MM.1S (cell line): Measurements from ENCODE around the gene SSBP3.

Experiments
- DNase-seq: peaks from one replicate; pipeline ENCODE4 v3.0.0-alpha.2; 2015
- H2AFZ ChIP-seq: fragments of 300-600 bp; sonication (generic); 2 replicates; pipeline ENCODE4 v1.6.0; 2016; ENCODE audit warnings: antibody characterized with exemption, low read length
- H3F3A ChIP-seq: fragments of 300-600 bp; sonication (generic); 2 replicates; pipeline ENCODE4 v1.6.1; 2016; ENCODE audit warnings: mild to moderate bottlenecking, antibody characterized with exemption, low read length, moderate library complexity, mixed read lengths; ENCODE audit not compliant: insufficient read depth
- H3K27ac ChIP-seq: fragments of 300-600 bp; sonication (generic); 2 replicates; pipeline ENCODE4 v1.5.1; 2016; ENCODE audit warnings: mild to moderate bottlenecking, low read length
- H3K27me3 ChIP-seq: fragments of 300-600 bp; sonication (generic); replicated peaks from 2 replicates; pipeline ENCODE4 v1.6.0; 2016; ENCODE audit warnings: low read length; ENCODE audit not compliant: insufficient read depth
- H3K36me3 ChIP-seq: fragments of 300-600 bp; sonication (generic); replicated peaks from 2 replicates; pipeline ENCODE4 v1.6.1; 2016; ENCODE audit warnings: mild to moderate bottlenecking, low read length, mixed read lengths; ENCODE audit not compliant: insufficient read depth
- H3K4me1 ChIP-seq: fragments of 300-600 bp; sonication (generic); 2 replicates; pipeline ENCODE4 v1.6.1; 2016; ENCODE audit warnings: low read length, mixed read lengths
- H3K4me2 ChIP-seq: fragments of 300-600 bp; sonication (generic); 2 replicates; pipeline ENCODE4 v1.6.0; 2016; ENCODE audit warnings: low read depth, low read length
- H3K4me3 ChIP-seq: fragments of 300-600 bp; sonication (generic); 2 replicates; pipeline ENCODE4 v1.5.1; 2016; ENCODE audit warnings: low read length, mixed read lengths
- H3K79me2 ChIP-seq: fragments of 300-600 bp; sonication (generic); 2 replicates; pipeline ENCODE4 v1.6.1; 2016; ENCODE audit warnings: mixed run types, low read length, mixed read lengths
- H3K9ac ChIP-seq: fragments of 300-600 bp; sonication (generic); 2 replicates; pipeline ENCODE4 v1.6.1; 2016; ENCODE audit warnings: low read length, mixed read lengths
- H3K9me2 ChIP-seq: fragments of 300-600 bp; sonication (generic); replicated peaks from 2 replicates; pipeline ENCODE4 v1.6.1; 2016; ENCODE audit warnings: mild to moderate bottlenecking, low read length, mixed read lengths; ENCODE audit not compliant: insufficient read depth
- H3K9me3 ChIP-seq: fragments of 300-600 bp; sonication (generic); replicated peaks from 2 replicates; pipeline ENCODE4 v1.6.1; 2016; ENCODE audit warnings: mild to moderate bottlenecking, low read length, mixed read lengths; ENCODE audit not compliant: insufficient read depth
- H4K20me1 ChIP-seq: fragments of 300-600 bp; sonication (generic); 2 replicates; pipeline ENCODE4 v1.6.1; 2016; ENCODE audit warnings: mild to moderate bottlenecking, low read length, moderate library complexity, mixed read lengths; ENCODE audit not compliant: insufficient read depth
- CTCF ChIP-seq: fragments of 300-600 bp; sonication (generic); IDR thresholded peaks from 2 replicates; pipeline ENCODE4 v1.5.1; 2016; ENCODE audit warnings: antibody characterized with exemption, low read length, mixed read lengths
- EZH2 ChIP-seq: fragments of 300-600 bp; sonication (generic); optimal IDR thresholded peaks from 2 replicates; pipeline ENCODE3; 2017; ENCODE audit warnings: low read depth, mild to moderate bottlenecking, antibody characterized with exemption, low read length, mixed read lengths
- EZH2phosphoT487 ChIP-seq: fragments of 300-600 bp; sonication (generic); IDR thresholded peaks from 2 replicates; pipeline ENCODE4 v1.6.1; 2018; ENCODE audit warnings: antibody characterized with exemption, low read length

SSBP3 gene

GRCh38 chr1:54241364-54241763 lies 164.8 kb downstream of the SSBP3 start:
- Histone ChIP-seq H4K20me1 (no peaks in the 10 kb centered on the region), H3K36me3 (no peaks in the 10 kb centered on the region), H3K27me3 (no peaks in the 10 kb centered on the region), H3K4me3 (no peak overlapping the region), H3K9me3 (no peaks in the 10 kb centered on the region), H3K9me2 (no peaks in the 10 kb centered on the region), H3K4me2 (no peak overlapping the region), H3K4me1 (no peaks in the 10 kb centered on the region), H3K27ac (no peak overlapping the region), H3K79me2 (no peaks in the 10 kb centered on the region), H3F3A (no peaks in the 10 kb centered on the region), H3K9ac (no peak overlapping the region), H2AFZ (no peak overlapping the region)
- TF ChIP-seq EZH2phosphoT487 (no peak), EZH2 (no peak), CTCF (no peak)
- DNase-seq = no peak

GRCh38 chr1:54240741-54241335 lies 165.4 kb downstream of the SSBP3 start:
- H3K79me2 ChIP-seq = no peaks in the 10 kb centered on the region
- no peaks in the 10 kb centered on the region for H3K9me2 ChIP-seq
- H3K9ac ChIP-seq = no peak overlapping the region
- no peaks in the 10 kb centered on the region for H3K27me3 ChIP-seq
- H3K9me3 ChIP-seq = no peaks in the 10 kb centered on the region
- H3K4me2 ChIP-seq = no peak overlapping the region
- H3F3A ChIP-seq = no peaks in the 10 kb centered on the region
- H3K27ac ChIP-seq = no peak overlapping the region
- H4K20me1 ChIP-seq = no peaks in the 10 kb centered on the region
- H3K4me3 ChIP-seq = no peak overlapping the region
- no peak for DNase-seq
- no peaks in the 10 kb centered on the region for H3K4me1 ChIP-seq
- TF ChIP-seq EZH2 (no peak), EZH2phosphoT487 (no peak), CTCF (no peak)
- no peak overlapping the region for H2AFZ ChIP-seq
- no peaks in the 10 kb centered on the region for H3K36me3 ChIP-seq

GRCh38 chr1:54239631-54240031 lies 166.6 kb downstream of the SSBP3 start:
- DNase-seq = no peak
- H4K20me1 ChIP-seq = no peaks in the 10 kb centered on the region
- H3K27ac ChIP-seq = no peak overlapping the region
- H3K27me3 ChIP-seq = no peaks in the 10 kb centered on the region
- H3K4me1 ChIP-seq = no peaks in the 10 kb centered on the region
- H3K9ac ChIP-seq = no peak overlapping the region
- no peak for TF ChIP-seq EZH2
- H3K4me3 ChIP-seq = no peak overlapping the region
- H2AFZ ChIP-seq = no peak overlapping the region
- H3K79me2 ChIP-seq = no peaks in the 10 kb centered on the region
- no peak overlapping the region for H3K4me2 ChIP-seq
- no peaks in the 10 kb centered on the region for H3K9me3 ChIP-seq
- H3K36me3 ChIP-seq = no peaks in the 10 kb centered on the region
- no peaks in the 10 kb centered on the region for H3F3A ChIP-seq
- H3K9me2 ChIP-seq = no peaks in the 10 kb centered on the region

- no peaks in the 10 kb centered on the region for H4K20me1 ChIP-seq
- no peak overlapping the region for H3K27ac ChIP-seq
- no peaks in the 10 kb centered on the region for H3F3A ChIP-seq
- H3K27me3 ChIP-seq = no peaks in the 10 kb centered on the region
- no peak for DNase-seq
- no peak for TF ChIP-seq CTCF
- no peak for TF ChIP-seq EZH2
- TF ChIP-seq EZH2phosphoT487 = no peak
- no peak overlapping the region for H3K4me2 ChIP-seq
- H3K9me2 ChIP-seq = no peaks in the 10 kb centered on the region
- no peaks in the 10 kb centered on the region for H3K36me3 ChIP-seq
- no peak overlapping the region for H3K4me3 ChIP-seq
- H3K79me2 ChIP-seq = no peaks in the 10 kb centered on the region
- H3K9me3 ChIP-seq = no peaks in the 10 kb centered on the region
- no peak overlapping the region for H3K9ac ChIP-seq
- no peaks in the 10 kb centered on the region for H3K4me1 ChIP-seq
- no peak overlapping the region for H2AFZ ChIP-seq
These were observed 167.2 kb downstream of the SSBP3 start for GRCh38 chr1:54239035-54239383.
